DOHH2 (cell line): Measurements from ENCODE around the gene CIAO2B.

ENCODE experiments used
- EZH2phosphoT487 ChIP-seq: fragments of 200-600 bp; sonication (generic); IDR thresholded peaks from 2 replicates; pipeline ENCODE4 v1.6.1; 2017; ENCODE audit warnings: borderline replicate concordance, mild to moderate bottlenecking, antibody characterized with exemption, low read length, moderate library complexity, mixed read lengths
- TF ChIP-seq, protein P1 (sequence below): fragments of 200-600 bp; sonication (generic); IDR thresholded peaks from one replicate; pipeline ENCODE4 v1.5.1; 2014; ENCODE audit warnings: antibody characterized with exemption, mild to moderate bottlenecking, low read depth, low read length; ENCODE audit not compliant: poor library complexity, severe bottlenecking

DNA sequence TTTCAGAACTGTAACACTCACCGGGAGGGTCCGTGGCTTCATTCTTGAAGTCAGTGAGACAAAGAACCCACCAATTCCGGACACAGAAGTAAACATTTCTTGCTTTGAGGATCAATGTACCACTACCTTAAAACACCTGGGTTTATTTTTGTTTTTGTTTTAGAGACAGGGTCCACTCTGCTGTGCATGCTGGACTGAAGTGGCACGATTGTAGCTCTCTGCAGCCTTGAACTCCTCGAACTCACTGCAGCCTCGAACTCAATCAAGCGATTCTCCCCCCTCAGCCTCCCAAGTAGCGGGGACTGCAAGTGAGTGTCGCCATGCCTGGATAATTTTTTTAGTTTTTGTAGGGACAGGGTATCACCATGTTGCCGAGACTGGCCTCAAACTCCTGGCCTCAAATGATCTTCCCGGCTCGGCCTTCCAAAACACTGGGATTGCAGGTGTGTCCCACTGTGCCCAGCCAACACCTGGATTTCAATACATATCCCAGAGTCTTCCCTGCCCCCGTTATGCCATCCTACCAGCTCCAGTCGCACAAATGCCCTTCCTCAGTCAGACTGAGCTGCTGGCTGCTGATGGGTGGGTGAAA lies 41.2 kb upstream of the CIAO2B start:
- TF ChIP-seq EZH2phosphoT487: no peak
- TF ChIP-seq, protein P1, sequence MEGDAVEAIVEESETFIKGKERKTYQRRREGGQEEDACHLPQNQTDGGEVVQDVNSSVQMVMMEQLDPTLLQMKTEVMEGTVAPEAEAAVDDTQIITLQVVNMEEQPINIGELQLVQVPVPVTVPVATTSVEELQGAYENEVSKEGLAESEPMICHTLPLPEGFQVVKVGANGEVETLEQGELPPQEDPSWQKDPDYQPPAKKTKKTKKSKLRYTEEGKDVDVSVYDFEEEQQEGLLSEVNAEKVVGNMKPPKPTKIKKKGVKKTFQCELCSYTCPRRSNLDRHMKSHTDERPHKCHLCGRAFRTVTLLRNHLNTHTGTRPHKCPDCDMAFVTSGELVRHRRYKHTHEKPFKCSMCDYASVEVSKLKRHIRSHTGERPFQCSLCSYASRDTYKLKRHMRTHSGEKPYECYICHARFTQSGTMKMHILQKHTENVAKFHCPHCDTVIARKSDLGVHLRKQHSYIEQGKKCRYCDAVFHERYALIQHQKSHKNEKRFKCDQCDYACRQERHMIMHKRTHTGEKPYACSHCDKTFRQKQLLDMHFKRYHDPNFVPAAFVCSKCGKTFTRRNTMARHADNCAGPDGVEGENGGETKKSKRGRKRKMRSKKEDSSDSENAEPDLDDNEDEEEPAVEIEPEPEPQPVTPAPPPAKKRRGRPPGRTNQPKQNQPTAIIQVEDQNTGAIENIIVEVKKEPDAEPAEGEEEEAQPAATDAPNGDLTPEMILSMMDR: no peak
